ENCODE results near the gene ZC3H10. TPM values are rescaled to one million over a fixed set of nuclear protein-coding genes. Genes with fewer than 3 reads are reported as not detected.

The ZC3H10 gene
- total and polyA plus RNA-seq, 2 of the 13 experiments (the other 11 are each of a cell fraction or from before 2014, with no cell fraction given) = 0.70 to 2.3 TPM

DNA sequence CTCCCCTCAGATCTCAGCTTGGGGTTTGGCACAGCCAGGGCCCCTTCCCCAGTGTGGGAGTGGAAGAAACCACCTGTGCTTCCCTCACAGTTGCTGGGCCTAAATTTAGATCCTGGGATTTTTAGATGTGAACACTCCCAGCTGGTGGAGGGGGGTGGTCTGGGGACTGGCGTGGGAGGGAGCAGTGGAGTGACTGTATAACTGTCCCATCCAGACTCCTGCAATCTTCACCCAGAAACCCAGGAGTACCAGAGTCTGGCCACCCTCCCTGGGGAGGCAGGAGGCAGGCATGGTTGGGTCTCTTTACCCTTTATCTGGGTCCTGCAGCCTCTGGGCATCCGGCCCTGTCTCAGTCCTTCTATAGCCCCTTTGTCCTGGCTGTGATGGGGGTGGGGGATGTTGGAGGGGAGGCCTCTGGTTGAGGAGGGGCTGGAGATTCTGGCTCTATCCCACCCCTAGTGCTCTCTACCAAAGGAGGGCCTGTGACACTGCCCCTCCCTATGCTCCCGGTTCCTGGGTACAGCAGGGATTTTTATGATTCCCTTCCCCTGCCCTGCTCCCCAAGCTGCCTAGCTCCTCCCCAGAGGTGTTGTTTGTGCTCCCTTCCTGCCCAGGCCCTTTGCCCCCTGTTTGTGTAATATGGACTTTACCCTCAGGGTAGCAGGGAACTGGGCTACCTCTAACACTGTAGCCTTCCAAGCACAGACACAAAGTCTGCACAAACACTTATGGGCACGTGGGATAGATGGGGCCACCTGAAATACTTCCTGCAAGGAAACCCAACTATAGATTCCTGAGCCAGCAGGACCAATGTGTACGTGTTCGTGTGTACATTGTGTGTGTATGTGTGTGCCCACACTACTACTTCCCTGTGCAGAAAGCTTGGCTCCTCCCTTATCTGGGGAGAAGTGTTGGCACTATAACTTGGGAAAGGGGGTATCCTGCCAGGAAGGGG, 36.4 kb upstream of the ZC3H10 start (continued):
- TF ChIP-seq, protein P1, sequence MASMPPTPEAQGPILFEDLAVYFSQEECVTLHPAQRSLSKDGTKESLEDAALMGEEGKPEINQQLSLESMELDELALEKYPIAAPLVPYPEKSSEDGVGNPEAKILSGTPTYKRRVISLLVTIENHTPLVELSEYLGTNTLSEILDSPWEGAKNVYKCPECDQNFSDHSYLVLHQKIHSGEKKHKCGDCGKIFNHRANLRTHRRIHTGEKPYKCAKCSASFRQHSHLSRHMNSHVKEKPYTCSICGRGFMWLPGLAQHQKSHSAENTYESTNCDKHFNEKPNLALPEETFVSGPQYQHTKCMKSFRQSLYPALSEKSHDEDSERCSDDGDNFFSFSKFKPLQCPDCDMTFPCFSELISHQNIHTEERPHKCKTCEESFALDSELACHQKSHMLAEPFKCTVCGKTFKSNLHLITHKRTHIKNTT (CRISPR knock-in tag; IDR thresholded peaks at IDR 0.05) = no peak
- TF ChIP-seq, protein P2, sequence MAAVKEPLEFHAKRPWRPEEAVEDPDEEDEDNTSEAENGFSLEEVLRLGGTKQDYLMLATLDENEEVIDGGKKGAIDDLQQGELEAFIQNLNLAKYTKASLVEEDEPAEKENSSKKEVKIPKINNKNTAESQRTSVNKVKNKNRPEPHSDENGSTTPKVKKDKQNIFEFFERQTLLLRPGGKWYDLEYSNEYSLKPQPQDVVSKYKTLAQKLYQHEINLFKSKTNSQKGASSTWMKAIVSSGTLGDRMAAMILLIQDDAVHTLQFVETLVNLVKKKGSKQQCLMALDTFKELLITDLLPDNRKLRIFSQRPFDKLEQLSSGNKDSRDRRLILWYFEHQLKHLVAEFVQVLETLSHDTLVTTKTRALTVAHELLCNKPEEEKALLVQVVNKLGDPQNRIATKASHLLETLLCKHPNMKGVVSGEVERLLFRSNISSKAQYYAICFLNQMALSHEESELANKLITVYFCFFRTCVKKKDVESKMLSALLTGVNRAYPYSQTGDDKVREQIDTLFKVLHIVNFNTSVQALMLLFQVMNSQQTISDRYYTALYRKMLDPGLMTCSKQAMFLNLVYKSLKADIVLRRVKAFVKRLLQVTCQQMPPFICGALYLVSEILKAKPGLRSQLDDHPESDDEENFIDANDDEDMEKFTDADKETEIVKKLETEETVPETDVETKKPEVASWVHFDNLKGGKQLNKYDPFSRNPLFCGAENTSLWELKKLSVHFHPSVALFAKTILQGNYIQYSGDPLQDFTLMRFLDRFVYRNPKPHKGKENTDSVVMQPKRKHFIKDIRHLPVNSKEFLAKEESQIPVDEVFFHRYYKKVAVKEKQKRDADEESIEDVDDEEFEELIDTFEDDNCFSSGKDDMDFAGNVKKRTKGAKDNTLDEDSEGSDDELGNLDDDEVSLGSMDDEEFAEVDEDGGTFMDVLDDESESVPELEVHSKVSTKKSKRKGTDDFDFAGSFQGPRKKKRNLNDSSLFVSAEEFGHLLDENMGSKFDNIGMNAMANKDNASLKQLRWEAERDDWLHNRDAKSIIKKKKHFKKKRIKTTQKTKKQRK (IDR thresholded peaks at IDR 0.05; ENCODE audit: low read length) = no peak
- TF ChIP-seq, protein P3, sequence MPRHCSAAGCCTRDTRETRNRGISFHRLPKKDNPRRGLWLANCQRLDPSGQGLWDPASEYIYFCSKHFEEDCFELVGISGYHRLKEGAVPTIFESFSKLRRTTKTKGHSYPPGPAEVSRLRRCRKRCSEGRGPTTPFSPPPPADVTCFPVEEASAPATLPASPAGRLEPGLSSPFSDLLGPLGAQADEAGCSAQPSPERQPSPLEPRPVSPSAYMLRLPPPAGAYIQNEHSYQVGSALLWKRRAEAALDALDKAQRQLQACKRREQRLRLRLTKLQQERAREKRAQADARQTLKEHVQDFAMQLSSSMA (CRISPR knock-in tag; IDR thresholded peaks at IDR 0.05) = 0 out of 2 replicates have a peak, but pooled peaks have one; percentile 68
- TF ChIP-seq ZSCAN20 (CRISPR knock-in tag; IDR thresholded peaks at IDR 0.05; ENCODE audit: borderline replicate concordance) (no peak), ZNF230 (CRISPR knock-in tag; IDR thresholded peaks at IDR 0.05) (peak; percentile 91), NFYC (CRISPR knock-in tag; IDR thresholded peaks at IDR 0.05) (peak; percentile 53; the same call in 1 of the 2 replicates), ZNF773 (CRISPR knock-in tag; IDR thresholded peaks at IDR 0.05; ENCODE audit: borderline replicate concordance) (no peak), HOXA3 (CRISPR knock-in tag; IDR thresholded peaks at IDR 0.05) (peak; percentile 92; the same call in 1 of the 2 replicates), ZNF790 (CRISPR knock-in tag; IDR thresholded peaks at IDR 0.05; ENCODE audit: borderline replicate concordance) (no peak), SAP130 (CRISPR knock-in tag; IDR thresholded peaks at IDR 0.05; ENCODE audit: low read depth) (peak; percentile 99), HIVEP1 (CRISPR knock-in tag; IDR thresholded peaks at IDR 0.05) (no peak; the same call in 1 of the 2 replicates), NFE2 (CRISPR knock-in tag; IDR thresholded peaks at IDR 0.05) (no peak), ZNF556 (CRISPR knock-in tag; IDR thresholded peaks at IDR 0.05; ENCODE audit: borderline replicate concordance) (peak; percentile 97; the same call in 1 of the 2 replicates)
- TF ChIP-seq, protein P4, sequence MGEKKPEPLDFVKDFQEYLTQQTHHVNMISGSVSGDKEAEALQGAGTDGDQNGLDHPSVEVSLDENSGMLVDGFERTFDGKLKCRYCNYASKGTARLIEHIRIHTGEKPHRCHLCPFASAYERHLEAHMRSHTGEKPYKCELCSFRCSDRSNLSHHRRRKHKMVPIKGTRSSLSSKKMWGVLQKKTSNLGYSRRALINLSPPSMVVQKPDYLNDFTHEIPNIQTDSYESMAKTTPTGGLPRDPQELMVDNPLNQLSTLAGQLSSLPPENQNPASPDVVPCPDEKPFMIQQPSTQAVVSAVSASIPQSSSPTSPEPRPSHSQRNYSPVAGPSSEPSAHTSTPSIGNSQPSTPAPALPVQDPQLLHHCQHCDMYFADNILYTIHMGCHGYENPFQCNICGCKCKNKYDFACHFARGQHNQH (CRISPR knock-in tag; IDR thresholded peaks at IDR 0.05) = peak; percentile 99
- TF ChIP-seq, protein P5, sequence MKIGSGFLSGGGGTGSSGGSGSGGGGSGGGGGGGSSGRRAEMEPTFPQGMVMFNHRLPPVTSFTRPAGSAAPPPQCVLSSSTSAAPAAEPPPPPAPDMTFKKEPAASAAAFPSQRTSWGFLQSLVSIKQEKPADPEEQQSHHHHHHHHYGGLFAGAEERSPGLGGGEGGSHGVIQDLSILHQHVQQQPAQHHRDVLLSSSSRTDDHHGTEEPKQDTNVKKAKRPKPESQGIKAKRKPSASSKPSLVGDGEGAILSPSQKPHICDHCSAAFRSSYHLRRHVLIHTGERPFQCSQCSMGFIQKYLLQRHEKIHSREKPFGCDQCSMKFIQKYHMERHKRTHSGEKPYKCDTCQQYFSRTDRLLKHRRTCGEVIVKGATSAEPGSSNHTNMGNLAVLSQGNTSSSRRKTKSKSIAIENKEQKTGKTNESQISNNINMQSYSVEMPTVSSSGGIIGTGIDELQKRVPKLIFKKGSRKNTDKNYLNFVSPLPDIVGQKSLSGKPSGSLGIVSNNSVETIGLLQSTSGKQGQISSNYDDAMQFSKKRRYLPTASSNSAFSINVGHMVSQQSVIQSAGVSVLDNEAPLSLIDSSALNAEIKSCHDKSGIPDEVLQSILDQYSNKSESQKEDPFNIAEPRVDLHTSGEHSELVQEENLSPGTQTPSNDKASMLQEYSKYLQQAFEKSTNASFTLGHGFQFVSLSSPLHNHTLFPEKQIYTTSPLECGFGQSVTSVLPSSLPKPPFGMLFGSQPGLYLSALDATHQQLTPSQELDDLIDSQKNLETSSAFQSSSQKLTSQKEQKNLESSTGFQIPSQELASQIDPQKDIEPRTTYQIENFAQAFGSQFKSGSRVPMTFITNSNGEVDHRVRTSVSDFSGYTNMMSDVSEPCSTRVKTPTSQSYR (CRISPR knock-in tag; IDR thresholded peaks at IDR 0.05; ENCODE audit: borderline replicate concordance) = peak; percentile 92
- TF ChIP-seq, protein P6, sequence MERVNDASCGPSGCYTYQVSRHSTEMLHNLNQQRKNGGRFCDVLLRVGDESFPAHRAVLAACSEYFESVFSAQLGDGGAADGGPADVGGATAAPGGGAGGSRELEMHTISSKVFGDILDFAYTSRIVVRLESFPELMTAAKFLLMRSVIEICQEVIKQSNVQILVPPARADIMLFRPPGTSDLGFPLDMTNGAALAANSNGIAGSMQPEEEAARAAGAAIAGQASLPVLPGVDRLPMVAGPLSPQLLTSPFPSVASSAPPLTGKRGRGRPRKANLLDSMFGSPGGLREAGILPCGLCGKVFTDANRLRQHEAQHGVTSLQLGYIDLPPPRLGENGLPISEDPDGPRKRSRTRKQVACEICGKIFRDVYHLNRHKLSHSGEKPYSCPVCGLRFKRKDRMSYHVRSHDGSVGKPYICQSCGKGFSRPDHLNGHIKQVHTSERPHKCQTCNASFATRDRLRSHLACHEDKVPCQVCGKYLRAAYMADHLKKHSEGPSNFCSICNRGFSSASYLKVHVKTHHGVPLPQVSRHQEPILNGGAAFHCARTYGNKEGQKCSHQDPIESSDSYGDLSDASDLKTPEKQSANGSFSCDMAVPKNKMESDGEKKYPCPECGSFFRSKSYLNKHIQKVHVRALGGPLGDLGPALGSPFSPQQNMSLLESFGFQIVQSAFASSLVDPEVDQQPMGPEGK (CRISPR knock-in tag; IDR thresholded peaks at IDR 0.05) = peak; percentile 100

Measured in HepG2 (cell line).